Stimulated activated CD8-positive, alpha-beta memory T cell treated with anti-CD3 and anti-CD28 coated beads, Interleukin-4, amount 100 ng/mL, for 24 hours (primary cell): ENCODE measurements around the gene TAGAP.

Experiments used
- DNase-seq: peaks from one replicate; pipeline ENCODE4 v3.0.0-alpha.2; 2020; ENCODE audit warnings: low read depth

TAGAP gene

DNA sequence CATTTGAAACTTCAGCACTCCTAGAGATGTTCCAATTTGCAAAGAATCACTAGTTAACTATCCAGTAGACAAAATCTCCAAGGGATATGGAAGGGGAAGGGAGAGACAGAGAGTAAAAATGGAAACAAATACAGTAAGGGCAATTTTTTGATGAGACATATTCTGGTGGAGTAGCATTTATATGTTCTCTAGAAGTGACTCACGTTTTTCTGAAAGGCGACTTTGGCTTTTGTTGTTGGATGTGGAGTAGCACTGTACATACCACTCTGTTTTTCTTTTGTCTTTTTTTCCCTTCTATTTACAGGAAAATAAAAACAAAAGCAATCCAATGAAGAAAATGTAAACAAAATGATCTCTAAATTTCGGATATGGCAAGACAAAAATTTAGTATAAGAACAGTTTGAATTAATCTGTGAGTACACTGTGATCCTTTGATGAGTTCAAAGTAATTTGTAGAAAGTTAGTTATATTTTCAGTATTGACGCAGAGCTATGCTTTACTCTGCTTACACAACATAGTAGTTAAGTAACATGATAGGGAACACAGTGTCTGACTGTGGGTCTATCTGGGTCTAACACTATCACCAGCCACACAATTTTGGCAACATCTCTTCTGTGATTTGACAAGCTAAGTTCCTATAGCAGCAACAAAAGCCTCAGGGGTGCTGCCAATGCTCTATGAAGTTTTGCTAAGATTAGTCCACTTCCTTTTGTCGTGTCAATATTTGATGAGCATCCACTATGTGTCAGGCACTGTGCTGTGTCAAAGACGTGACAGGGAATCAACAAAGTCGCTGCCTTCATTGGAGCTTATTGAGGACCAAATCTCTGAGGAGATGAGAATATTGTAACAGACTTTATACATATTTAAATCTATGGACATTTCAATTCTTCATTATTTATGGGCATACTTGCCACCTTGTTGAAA, 27.3 kb upstream of the TAGAP start:
- no peak for DNase-seq

DNA sequence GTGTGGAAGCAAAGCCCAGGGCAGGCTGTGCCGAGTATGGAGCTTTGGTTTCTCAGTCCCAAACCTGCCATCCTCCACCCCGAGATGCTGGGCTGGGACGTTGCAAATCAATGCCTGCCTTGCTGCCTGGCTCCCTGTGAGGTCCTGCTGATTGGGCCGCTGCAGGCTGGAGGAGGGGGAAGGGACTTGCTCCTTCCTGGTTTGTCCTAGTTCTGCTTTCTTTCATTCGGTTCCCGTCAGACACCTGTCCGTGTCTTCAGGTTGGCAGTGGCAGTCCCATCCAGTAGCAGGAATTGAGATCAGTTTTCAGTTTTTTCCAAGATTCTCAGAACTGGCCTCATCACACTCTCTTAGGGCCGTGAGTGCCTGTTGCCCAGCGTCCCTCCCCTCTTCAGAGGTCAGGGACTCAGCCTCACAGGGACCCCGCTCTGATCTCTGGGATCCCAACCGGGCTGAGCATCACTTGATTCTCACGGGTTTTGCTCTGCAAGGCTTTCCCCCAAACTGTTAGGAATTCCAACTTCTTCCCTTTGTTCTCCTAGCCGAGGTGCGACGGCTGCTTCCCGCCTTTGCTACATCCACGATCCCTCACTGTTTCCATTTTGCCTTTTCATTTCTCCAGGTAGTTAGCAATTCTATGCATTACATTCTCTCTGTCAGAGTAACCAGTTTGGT, 24.2 kb upstream of the TAGAP start:
- DNase-seq: no peak

DNA sequence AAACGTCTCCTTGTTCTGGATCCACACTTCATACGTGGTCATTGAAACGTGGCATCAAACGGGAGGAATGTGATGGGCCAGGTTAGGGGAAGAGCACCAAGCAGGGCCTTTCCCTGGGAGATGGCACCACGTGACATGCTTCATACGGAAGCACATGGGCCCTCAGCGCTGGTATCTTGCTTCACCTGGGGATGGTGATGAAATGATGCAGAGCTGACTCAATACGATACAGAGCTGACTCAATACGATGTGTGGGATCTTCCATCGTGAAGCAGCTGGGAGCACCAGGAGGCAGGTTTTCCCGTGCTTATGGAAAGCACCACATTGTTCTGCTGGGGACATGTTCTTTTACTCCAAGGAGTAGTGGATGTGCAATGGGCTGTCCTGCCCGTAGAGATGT, 22.5 kb upstream of the TAGAP start:
- DNase-seq: no peak

DNA sequence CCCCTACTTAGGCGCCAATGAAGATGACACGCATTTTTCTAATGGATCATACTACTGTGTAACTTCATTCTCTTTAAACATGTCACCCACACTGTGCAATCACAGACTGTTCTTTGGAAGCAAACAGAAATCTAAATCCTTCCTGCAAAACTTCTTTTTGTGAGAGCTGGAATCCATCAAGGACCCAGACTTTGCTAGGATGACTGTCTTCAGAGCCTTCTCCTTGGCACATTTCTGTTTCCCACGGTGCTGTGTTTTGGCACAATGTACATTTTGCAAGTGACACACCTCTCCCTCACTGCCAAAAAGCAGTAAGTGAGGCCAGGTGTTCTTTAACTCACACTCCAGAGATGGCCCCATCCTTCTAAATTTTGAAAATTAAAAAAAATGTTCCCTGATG, 21.7 kb upstream of the TAGAP start:
- DNase-seq: no peak

DNA sequence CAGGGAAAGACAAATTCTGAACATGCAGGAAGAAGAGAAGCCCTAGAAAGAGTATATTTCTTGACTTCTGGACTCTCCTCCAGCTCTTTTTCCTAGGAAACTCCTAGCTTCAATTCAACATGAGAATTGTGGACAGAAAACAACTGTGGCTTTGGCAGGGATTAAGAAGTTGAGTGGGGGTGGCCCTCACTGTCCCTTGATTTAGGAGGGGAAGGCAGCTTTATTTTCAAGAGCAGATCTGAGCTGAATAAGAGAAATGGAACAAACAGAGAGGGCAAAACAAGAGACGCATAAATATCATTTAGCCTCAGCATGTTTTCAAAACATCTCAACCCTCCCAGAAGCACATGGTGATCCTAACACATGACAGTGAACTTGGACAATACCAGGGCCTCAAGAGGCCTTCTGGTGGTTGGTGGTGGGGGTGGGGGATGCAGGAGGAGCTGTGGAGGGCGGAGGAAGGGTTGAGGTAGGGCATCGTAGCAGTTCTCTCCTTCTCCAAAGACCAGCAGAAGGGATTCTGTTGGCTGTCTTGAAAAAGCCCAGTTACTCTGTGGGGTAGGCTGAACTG, 21.1 kb upstream of the TAGAP start:
- no peak for DNase-seq

DNA sequence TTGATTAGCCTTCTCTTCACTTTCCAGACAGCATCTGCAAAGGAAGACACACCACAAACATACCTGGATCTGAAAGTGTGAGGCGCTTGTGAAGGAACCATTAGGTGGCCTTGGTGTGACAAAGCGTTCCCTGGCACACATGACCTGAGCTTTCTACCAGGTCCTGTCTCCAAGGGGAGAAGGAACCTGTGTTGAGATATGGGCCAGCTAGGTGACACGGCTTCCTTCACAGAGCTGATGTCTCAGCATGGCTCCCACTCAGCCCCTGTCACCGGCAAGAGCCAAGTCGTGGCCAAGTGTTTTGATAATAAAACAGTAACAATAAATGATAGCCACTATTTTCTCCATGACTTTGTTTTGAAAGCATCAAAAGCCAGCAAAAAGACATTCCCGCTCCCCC, 20.3 kb upstream of the TAGAP start:
- DNase-seq: no peak

DNA sequence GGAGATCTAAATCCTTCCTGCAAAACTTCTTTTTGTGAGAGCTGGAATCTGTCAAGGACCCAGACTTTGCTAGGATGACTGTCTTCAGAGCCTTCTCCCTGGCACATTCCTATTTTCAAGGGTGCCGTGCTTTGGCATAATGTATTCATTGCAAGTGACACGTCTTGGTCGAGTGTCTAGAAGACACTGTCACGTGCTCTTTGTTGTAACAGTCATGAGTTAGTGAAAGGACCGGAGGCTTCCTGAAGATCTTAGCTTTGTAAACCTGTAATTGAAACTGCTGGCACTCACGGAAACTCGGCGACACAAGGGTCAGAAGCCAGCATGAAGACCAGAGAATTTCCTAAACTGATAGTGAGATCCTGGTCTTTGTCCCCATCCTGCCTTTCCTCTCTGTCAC, 19.7 kb upstream of the TAGAP start:
- no peak for DNase-seq

DNA sequence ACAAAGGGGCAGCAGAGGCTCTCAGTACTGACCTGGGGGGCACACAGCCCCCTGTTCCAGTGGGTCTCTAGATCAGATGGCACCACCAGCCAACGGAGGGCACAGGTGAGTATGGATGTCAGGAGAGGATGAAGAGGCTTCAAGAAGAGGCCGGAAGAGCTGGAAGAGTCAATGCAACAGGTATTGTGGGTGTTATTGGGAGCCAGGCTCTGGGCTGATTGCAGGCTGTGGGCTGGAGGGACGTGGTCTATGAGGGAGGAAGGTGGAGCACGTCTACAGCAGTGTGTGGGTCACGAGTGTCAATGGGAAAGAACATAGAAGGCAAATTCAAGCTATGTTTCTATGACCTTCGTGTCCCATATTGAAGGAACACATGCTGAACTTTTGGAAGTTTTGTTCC, 18.8 kb upstream of the TAGAP start:
- no peak for DNase-seq

DNA sequence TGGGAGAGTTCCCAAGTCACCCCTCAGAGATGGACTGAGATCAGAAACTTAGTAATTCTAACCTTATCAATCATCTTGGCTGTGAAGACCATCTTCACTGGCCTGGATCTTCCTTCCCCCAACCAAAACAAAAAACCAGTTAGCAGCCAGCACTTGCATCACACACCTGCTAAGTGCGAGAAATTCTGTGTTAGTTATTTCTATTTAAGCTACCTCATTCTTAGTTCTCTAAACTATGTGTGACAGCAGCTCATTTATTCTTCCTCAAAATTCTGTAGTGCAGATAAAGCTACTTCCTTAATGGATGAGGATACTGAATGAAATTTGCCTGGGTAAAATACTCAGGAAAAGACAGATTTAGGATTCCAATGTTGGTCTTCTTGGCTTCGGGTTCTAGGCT, 18.2 kb upstream of the TAGAP start:
- DNase-seq: no peak

DNA sequence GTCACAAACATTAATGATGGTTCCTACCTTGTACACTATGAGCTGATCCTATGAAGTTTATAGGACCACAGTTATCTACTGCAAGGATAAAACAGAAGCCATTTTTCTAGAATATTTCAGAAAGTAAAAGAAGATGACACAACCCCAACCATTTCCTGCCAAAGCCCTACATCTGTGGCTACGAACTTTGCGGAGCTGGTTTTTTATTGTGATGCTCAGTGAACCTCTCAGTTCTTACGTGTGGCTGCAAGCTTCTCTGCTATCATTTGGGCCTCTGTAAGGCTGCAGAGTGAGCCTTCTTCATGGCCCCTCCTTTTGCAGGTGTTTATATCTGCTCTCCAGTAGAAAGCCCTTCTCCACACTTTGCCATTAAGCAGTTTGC, 17.8 kb upstream of the TAGAP start:
- DNase-seq: no peak

DNA sequence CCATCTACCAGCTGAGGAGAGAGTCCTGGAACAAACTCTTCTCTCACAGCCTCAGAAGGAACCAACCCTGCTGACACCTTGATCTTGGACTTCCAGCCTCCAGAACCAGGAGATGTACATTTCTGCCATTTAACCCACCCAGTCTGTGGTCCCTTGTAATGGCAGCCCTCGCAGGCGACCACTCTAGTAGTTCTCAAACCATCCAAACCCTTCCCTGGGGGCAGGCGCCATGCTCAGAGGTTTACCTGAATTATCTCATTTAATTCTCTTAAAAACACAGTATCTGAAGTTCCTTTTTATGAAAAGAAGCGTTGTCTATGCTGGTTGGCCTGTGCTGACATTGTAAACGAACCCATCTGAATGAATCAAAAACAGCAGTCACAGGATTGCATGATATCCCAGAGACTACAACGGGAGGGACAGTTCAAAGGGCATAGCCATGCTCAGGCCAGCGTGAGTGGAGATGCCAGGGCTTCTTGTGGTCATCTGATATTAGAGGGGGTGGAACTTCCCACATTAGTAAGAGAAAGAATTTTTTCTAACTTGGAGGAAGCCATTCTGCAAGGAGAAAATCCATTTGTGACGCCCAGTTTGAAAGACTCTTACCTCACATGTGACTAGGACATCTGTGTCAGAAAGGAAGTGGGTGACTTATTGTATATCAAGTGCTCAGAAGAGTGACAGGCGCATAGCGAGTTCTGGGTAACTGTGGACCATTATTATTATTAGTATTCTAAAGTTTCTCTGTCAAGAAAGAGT, 17.2 kb upstream of the TAGAP start:
- DNase-seq: no peak

DNA sequence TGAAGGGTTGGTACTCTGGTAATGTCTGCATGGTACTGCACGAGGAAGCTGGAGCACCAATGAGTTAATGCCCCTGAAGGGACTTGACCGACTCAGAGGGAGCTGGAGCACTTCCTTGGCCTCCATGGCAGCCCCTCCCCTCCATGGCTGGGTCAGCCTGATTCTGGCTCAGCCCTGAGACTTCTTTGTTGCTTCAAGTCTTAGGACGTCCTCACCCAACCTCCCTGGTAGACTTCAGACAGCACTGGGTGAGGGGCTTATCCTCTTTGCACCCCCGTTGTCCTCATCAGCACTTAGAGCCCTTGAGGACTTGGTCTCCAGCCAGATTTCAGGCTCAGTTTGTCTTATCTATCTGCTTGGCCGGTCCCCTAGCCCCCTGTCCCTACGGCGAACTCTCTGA, 16.4 kb upstream of the TAGAP start:
- DNase-seq: no peak

DNA sequence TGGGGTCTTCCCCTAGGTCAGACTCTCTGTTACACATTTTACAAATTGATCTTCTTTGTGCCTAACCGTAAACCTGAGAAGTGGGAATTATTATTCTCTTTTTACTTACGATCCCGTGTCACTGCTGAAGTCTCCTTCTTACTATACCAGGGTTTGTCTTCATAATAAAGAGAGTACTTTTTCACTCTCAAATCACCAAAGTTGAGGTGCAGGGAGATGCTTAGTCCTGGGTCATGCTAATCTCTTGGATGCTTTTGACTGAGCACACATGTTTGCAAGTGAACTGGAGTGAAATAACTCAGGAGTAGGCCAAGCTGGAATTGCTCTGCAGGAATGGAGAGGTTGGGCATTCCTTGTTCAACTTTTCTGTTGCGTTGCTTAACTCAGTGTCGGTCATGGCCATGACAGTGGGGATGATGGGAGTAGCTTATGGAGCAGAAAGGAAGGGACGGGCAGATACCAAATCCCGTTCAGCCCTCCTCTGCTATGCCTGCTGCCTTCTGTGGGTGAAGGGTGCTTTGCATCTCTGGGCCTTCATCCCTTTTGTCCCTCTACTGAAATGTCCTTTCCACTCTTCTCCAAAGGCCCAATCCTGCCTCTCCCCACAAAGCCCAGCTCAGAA, 15.2 kb upstream of the TAGAP start:
- no peak for DNase-seq

DNA sequence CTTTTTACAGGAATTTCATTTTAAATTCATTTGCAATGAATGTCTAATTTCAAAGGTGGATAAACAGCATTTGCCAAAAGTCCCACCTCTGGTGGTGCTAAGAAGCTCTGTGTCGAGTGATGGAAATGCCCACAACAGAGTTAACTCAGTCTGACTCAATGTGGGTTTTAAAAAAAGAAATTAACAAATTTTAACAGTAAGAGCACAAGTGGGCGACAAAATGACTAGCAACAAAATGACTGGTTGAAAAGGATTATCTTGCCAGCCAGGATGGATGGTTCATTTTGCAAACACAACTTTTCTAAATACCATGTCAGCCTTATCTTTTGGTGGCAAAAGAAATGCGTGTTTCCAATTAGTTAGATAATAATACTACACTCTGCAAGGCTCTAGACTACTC, 14.3 kb upstream of the TAGAP start:
- DNase-seq: no peak

DNA sequence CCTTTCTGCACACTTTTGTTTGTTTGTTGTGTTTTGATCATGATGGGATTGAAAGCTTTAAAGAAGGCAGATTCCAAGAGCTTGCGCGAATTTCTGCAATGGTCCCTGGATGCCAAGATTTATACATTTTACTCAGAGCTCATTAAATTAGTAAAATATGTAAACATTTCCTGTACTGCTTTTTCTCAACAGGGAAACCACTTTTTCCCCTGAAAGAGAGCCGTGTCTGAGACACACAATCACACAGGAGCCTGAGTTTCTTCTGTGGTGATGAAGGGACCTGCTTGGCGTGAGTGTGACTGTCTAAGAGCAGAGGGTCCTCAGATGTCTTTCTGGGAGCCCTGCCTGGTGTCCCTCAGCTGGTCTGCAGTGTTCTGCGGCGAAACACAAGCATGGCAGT, 12.1 kb upstream of the TAGAP start:
- DNase-seq: no peak

DNA sequence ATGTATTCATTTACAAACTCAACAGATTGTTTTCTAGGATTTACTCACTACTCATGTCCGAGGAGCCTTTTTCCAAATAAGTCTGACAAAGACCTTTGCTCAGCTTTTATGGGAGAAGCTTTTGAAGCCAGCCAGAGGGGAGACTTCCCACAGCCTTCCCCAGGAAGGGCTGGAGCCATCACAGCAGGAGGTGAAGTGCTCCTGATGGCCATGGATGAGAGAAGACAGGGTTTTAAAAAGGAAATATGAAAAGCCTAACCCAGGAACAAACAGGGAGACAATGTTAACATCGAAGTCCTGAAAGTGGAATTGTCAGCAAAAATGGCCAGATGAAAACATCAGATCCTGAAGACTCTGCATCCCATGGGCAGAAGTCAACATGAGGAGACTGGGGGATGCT, 11.6 kb upstream of the TAGAP start:
- DNase-seq: no peak

DNA sequence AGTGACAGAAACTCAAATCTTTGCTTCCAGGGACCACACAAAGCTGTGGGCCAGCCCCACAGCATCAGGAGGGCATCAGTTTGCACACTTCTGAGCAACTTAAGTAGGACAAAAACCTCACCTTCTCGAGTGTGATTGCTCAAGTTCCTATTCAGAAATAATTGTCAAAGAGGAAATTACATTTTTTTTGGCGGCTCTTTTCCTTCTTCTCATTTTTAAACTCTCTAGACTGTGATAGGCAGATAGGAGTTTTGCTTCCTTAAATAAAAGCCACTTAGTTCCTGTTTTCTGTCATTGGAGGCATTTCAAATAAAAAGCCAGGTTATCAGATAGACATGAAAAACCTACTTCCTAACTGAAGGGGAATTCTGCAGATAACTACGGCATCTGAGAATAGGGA, 11.2 kb upstream of the TAGAP start:
- no peak for DNase-seq

DNA sequence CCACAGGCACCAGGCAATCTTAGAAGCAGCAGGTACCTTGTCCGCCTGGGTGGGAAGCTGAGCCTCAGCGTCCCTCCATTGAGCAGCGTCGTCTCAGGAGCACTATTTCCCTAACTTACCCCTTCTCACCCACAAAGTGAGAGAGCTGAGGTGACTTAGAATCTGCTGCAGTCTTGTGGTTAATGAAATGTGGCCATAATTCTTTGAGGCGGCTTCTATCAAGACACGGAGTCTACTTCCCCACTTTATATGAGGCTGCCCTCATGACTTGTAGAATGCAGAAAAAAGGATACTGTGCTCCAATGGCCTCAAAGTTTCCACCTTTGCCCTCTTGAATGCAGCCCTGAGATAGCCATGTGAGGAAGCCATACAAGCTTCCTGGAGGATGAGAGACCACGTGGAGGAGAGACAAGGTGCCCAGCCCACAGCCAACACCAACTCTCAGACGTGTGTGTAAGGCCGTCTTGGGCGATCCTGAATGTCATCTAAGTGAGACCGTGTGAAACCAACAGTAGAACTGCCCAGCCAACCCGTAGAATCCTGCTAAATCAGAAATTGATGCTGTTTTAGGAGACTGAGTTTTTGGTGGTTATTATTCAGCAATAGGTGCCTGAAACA, 9.1 kb upstream of the TAGAP start:
- no peak for DNase-seq

DNA sequence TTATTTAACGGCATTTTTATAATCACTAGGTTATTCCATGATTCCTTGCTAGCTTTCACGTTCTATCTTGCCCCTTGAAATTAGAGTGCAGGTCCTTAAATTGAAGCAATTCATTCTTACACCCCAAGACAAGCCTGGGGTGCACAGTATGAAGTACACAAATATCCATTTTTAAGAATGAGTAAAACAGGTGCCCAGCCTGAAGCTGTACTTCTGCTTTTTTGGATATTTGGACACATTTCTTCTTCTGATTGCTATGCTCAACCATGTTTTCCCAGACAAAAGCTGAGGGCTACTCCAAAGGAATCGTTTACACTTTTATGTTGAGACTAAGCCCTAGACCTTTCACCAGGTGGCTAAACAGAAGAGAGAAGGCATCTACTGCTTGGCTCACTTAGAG, 7.9 kb upstream of the TAGAP start:
- DNase-seq: no peak

DNA sequence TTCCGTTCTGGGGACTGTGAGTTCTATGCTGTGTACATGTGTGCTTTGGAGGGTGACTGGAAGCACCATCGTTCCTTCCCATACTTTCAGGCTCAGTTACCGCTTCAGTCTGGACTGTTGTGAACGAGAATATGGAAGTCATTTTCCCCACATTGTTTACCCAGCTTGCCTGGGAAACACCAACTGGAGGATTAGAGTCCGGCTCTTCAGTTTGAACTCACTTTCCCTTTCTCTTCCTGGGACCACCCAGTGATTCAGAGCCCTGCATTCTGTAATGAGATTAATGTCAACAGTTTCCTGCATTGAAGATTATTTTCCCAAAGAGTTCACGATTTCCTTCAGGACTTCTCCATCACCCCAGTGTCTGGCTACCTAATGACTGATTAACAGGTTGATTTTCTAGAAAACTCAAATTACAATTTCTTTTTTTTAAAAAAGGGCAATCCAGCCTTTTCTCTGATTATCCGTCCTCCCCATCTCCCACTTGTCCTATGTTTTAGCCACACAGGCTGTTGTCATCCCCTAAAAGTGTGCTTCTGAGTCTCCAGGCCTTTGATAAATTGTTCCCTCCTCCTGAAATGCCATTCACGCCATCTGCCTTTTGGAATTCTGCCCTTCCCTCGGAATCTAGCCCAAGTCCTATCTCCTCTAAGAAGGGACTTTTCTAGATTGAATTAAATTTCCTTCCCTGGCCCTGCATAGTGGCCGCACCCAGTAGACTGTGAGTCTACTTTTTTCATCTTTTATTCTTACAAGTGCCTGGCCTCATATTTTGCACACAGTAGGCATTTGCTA, 3.3 kb upstream of the TAGAP start:
- no peak for DNase-seq

DNA sequence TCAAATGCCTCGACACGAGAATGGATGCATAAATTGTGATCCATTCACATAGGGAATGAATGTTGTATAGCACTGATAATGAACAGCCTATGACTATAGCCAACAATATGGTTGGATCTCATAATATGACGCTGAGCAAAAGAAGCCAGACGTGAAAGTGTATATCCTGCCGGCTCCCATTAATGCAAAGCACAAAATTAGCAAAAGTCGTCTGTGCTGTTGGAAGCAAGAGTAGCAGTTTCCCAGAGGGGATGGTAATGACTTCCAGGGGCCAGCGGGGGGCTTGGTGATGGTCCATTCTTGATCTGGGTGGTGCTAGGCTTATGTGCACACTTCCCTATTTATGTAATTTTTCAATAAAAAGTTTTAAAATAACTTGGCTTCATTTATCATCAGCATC, 1.0 kb upstream of the TAGAP start:
- DNase-seq: no peak
